IPS-NIHi11 (cell line): ENCODE results near the gene FAF1.

Experiments
- DNase-seq: peaks from one replicate; pipeline ENCODE4 v3.0.0; 2012; ENCODE audit warnings: mixed read lengths, low spot score

FAF1 gene

GRCh38 chr1:50633465-50633864 is 326.6 kb downstream of the FAF1 start:
- DNase-seq = no peak

- DNase-seq = no peak
Observed at GRCh38 chr1:50631161-50631560, 328.9 kb downstream of the FAF1 start.

- DNase-seq = no peak
Observed at GRCh38 chr1:50622259-50622658, 337.8 kb downstream of the FAF1 start.

- peak; percentile 51 for DNase-seq
Observed at GRCh38 chr1:50620680-50621329, 339.3 kb downstream of the FAF1 start.

- no peak for DNase-seq
Observed at GRCh38 chr1:50615036-50615750, 344.9 kb downstream of the FAF1 start.

GRCh38 chr1:50611675-50612074 is 348.4 kb downstream of the FAF1 start:
- DNase-seq = no peak

GRCh38 chr1:50610563-50610962 is 349.5 kb downstream of the FAF1 start:
- DNase-seq = peak; percentile 19

- DNase-seq = no peak
Observed at GRCh38 chr1:50609508-50609907, 350.6 kb downstream of the FAF1 start.

GRCh38 chr1:50605186-50605875 is 354.7 kb downstream of the FAF1 start:
- DNase-seq = peak; percentile 16

GRCh38 chr1:50604580-50604979 is 355.5 kb downstream of the FAF1 start:
- no peak for DNase-seq

- no peak for DNase-seq
Observed at GRCh38 chr1:50603274-50604271, 356.5 kb downstream of the FAF1 start.

GRCh38 chr1:50599546-50599945 is 360.5 kb downstream of the FAF1 start:
- no peak for DNase-seq

- DNase-seq = no peak
Observed at GRCh38 chr1:50595874-50596273, 364.2 kb downstream of the FAF1 start.

GRCh38 chr1:50593515-50593914 is 366.6 kb downstream of the FAF1 start:
- DNase-seq = no peak

GRCh38 chr1:50591598-50591997 is 368.5 kb downstream of the FAF1 start:
- DNase-seq = no peak

GRCh38 chr1:50582346-50582745 is 377.7 kb downstream of the FAF1 start:
- no peak for DNase-seq

- DNase-seq = no peak
Observed at GRCh38 chr1:50570066-50570468, 390.0 kb downstream of the FAF1 start.

- no peak for DNase-seq
Observed at GRCh38 chr1:50568782-50569181, 391.3 kb downstream of the FAF1 start.

- no peak for DNase-seq
Observed at GRCh38 chr1:50566405-50566804, 393.7 kb downstream of the FAF1 start.

- DNase-seq = no peak
Observed at GRCh38 chr1:50564417-50564816, 395.6 kb downstream of the FAF1 start.

- DNase-seq = no peak
Observed at GRCh38 chr1:50562106-50562505, 398.0 kb downstream of the FAF1 start.

- no peak for DNase-seq
Observed at GRCh38 chr1:50559421-50559820, 400.6 kb downstream of the FAF1 start.
